NCI-H1694 (cell line): ENCODE data around the gene CENPB.
A peak's percentile ranks its signal among the peaks of the same experiment; 100 is the strongest.
"Not testable (repeated sequence)": the region's sequence is repeated elsewhere in the genome, so short reads cannot be mapped to it uniquely, and the experiment has no call there.

Experiments
- DNase-seq: peaks from one replicate; lab custom pipeline; 2025; lab: John Stamatoyannopoulos, UW

The CENPB gene, protein sequence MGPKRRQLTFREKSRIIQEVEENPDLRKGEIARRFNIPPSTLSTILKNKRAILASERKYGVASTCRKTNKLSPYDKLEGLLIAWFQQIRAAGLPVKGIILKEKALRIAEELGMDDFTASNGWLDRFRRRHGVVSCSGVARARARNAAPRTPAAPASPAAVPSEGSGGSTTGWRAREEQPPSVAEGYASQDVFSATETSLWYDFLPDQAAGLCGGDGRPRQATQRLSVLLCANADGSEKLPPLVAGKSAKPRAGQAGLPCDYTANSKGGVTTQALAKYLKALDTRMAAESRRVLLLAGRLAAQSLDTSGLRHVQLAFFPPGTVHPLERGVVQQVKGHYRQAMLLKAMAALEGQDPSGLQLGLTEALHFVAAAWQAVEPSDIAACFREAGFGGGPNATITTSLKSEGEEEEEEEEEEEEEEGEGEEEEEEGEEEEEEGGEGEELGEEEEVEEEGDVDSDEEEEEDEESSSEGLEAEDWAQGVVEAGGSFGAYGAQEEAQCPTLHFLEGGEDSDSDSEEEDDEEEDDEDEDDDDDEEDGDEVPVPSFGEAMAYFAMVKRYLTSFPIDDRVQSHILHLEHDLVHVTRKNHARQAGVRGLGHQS

DNA sequence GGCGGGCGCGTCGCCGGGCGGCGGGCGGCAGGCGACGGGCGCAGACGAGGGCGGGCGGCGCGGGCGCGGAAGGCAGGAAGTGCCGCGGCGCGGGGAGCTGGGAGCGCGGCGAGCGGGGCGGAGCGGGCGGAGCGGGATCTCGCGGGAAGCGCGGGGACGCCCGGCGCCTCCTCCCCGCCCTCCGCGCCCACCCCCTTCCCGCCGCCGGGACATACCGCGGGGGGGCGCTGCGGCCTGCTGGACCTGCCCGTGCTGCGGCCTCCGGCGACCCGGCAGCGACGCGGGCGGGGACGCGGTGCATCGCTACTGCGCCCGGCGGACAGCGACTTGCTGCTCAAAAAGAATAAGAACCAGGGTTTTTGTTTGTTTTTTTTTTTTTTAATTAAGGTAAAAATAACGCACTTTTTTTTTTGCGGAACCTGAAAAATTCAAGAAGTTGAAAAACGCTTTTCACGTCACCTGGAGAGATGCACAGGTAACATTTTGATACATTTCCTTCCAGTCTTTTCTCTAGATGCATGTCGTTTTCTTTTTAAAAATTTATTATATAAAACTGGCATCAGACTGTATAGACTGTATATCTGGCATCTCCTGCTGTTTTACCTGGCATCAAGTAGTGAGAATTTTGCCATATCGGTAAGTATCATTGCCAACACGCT is at the start of gene CENPB:
Gene CENPB (minus strand): TSS at position 76 of the 659 bp plus-strand sequence. CDS start 257 bp downstream, outside the sequence.
- DNase-seq, result peak; percentile 71

- DNase-seq, result no peak
Observed at GRCh38 chr20:3836132-3836531, 49.6 kb upstream of the CENPB start.

GRCh38 chr20:3829891-3830290 is 43.4 kb upstream of the CENPB start:
- not testable (repeated sequence) for DNase-seq

DNA sequence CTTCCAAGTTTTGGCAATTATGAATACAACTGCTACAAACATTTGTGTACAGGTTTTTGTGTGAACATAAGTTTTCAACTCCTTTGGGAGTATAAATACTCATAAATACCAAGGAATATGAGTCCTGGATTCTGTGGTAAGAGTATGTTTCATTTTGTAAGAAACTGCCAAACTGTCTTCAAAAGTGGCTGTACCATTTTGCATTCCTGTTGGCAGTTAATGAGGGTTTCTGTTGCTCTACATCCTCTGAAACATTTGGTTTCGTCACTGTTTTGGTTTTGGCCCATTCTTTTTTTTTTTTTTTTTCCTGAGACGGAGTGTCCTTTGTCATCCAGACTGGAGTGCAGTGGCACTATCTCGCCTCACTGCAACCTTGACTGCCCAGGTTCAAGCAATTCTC is 42.3 kb upstream of the CENPB start:
- no peak for DNase-seq

DNA sequence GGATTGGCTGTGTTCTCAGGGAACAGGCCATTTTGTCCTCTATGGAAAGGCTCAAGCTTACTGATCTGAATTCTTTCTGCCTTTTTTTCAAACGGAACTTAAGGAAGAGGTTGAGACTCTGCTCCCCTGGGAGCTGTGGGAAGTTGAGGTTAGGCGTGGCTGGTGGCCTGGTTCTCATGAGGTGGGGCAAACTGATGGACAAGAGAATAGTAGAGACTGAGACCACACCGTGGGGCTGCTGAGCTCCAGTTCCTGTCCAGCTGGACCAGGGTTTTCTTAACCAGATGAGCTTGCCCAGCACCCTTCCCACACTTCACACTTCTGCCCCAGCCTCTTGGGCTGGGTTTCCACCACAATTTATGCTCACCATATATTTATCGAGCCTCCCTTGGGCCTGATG is 39.9 kb upstream of the CENPB start:
- no peak for DNase-seq

DNA sequence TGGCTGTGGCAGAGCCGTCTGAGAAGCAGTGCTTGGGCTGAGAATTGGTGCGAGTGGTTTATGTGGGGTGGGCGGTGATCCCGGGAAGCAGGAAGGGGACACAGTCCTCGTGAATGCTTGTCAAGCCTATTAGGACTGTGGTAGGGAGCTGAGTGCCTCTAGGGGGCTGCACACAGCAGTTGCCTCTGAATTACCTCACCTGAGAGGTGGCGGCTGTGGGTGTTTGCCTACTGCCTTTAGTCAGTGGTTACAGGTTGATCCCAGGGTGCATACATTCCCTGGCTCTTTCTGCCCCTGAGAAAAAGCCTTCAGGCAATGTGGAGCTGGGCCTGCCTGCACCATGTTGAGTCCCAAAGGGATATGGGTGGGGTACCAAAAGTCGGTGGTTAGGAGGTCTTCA is 39.0 kb upstream of the CENPB start:
- DNase-seq, result no peak

- no peak for DNase-seq
Observed at GRCh38 chr20:3823881-3824280, 37.3 kb upstream of the CENPB start.

- no peak for DNase-seq
Observed at GRCh38 chr20:3821996-3822395, 35.5 kb upstream of the CENPB start.

GRCh38 chr20:3820901-3821727 is 34.6 kb upstream of the CENPB start:
- DNase-seq, result no peak

DNA sequence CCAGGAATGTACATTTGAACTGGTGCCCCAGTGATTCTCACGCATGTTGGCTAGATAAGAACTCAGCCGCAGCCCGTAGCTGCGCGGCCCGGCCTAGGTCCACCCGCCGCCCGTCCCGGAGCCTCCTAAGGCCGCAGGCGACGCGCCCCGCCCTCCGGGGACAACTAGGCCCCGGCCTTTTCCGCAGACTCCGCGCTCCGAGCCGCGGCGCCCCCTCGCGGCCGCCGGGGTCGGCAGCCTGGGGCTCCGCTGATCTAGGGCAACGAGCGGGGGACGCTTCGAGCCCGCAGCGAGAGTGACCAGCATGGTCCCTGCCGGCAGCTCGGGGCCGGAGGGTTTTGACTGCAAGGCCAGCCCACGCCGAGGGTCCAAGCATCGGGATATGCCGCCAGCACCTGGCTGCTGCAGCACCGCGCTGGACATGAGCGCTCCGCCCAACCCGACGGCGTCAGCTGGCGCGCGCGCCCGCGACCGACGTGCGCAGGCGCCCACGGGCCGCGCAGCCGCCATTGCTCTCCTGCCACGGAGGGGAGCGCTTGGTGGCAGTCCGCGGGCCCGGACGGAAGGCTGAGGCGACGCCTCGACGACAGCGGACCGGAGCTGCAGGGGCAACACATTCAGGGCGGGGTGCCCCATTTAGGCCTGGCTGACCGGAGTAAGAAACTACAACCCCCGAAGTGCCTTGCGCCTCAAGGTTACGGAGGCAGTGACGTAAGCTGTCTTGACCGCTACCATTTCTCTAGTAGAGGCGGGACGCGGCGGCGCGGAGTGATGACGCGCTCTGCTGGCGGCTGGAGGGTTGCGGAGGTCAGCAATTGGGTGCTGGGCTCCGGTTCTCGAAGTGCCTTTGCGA is 33.7 kb upstream of the CENPB start, which contains the start of gene AP5S1:
Gene AP5S1 (plus strand): TSS at position 500 of the 853 bp plus-strand sequence. CDS start 1,571 bp downstream, outside the sequence.
- DNase-seq, result peak; percentile 81

GRCh38 chr20:3819411-3820047 is 33.0 kb upstream of the CENPB start:
- no peak for DNase-seq

GRCh38 chr20:3818155-3819151 is 31.9 kb upstream of the CENPB start:
- DNase-seq, result peak; percentile 88

DNA sequence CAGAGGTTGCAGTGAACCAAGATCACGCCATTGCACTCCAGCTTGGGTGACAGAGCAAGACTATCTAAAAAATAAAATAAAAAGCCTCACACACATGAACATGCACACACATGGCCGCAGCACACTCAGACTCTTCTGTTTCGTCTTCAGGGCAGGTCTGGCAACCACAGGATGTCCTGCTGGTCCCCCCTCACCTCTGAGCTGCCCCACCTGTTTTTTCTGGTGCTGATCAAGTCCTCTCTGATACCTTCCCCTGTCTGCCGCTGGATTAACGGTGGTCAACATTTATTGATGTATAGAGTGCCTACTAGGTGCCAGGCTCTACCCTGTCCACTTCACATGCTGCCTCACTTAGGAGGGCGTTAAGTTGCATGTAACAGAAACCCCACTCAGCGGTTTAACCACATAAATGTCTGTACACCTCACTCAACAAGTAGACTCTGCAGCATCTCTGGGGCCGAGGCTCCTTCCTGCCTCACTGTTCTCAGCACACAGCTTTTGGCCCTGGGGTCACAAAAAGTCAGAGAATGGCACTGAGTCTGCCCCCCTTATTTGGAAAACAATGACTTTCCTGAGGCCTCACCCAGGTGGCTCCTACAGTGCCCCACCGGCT is 29.3 kb upstream of the CENPB start:
- DNase-seq, result no peak

DNA sequence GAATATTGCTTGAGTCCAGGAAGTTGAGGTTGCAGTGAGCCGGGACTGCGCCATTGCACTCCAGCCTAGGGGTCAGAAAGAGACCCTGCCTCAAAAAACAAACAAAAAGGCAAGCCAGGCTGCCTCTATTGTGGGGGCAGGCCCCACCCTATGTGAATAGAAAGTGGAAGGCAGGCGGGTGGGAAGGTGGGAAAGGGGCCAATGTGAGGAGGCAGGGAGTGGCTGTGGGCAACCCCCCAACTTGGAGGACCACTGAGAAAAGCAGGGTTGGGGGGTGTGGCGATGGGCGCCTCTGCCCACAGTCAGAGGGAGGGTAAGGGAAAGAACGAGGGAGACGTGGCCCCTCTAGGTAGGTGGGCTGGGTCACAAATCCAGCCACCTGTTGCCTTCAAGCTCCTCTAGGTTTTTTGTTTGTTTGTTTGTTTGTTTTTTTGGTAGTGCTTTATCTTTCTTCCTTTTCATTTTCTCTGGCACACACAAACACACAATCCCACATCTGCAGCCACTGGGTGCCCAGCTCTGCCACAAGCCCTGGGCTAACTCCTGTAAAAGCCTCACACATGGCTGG is 28.5 kb upstream of the CENPB start:
- DNase-seq, result no peak

DNA sequence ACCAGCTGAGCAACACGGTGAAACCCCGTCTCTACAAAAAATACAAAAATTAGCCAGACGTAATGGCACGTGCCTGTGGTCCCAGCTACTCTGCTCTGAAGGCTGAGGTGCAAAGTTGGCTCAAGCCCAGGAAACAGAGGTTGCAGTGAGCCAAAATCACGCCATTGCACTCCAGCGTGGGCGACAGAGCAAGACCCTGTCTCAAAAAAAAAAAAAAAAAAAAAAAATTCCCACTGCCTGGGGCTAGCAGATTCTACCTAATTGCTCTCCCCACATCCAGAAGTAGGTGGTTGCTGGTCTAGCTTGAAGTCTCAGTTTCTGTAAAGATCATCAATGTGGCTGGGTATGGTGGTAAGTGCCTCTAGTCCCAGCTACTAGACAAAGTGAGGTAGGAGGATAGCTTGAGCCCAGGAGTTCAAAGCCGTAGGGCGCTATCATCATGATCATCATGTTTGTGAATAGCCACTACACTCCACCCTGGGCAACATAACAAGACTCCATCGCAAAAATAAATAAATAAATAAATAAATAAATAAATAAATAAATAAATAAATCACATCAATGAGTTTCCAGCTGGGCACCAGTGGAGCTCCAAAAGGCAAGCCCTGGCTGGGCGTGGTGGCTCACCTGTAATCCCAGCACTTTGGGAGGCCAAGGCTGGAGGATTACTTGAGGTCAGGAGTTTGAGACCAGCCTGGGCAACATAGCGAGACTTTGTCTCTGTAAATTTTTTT is 27.5 kb upstream of the CENPB start:
- no peak for DNase-seq

DNA sequence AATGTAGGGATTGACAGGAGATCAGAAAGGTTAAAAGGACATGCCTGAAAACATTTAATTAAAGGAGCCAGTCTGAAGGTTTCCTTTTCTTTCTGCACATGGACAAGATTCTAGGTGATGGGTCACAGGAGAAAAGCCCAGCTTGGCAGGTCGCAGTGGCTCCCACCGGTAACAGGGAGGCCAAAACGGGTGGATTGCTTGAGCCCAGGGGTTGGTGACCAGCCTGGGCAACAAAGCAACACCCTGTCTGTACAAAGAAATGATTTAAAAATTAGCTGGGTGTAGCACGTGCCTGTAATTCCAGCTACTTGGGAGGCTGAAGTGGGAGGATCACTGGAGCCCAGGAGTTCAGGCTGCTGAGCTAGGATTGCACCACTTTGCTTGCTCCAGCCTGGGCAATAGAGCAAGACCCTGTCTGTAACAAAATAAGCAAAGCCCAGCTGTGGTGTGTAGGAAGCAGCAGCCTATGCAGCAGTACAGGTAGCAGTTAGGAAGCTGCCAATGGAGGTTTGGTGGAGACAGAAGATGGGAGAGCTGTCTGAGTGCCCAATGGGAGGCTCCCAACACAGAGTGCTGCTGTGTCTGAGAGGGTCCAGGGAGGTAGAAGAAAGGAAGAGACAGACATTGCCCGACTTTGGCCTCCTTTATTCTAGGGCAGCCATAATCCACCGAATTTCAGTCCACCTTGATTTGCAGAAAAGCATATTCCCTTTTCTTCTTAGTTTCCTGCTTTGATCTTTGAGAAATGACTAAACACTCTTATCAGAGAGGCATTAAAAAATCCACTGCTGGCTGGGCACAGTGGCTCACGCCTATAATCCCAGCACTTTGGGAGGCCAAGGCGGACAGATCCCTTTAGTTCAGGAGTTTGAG is 26.7 kb upstream of the CENPB start:
- no peak for DNase-seq

DNA sequence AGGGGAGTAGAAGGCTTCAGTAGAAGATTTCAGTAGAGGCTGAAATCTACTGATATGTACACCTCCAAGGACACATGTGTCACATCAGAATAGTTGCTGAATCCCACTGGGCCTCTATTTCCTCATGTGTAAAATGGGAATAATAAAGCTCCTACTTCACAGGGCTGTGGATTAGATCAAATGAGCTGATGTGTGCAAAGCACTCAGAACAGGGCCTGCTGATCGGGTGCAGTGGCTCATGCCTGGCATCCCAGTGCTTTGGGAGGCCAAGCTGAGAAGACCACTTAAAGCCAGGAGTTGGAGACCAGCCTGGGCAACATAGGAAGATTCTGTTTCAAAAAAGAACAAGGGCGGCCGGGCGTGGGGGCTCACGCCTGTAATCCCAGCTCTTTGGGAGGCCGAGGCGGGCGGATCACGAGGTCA is 25.7 kb upstream of the CENPB start:
- DNase-seq, result no peak
